HG02571 (cell line): ENCODE results near the gene PXMP2.

Experiments
- ATAC-seq: cut with Tn5 transposase; IDR thresholded peaks from one replicate; pipeline ENCODE4 v1.9.1; 2021; ENCODE audit warnings: mild to moderate bottlenecking, moderate library complexity; ENCODE audit not compliant: unreplicated experiment

The PXMP2 gene

DNA sequence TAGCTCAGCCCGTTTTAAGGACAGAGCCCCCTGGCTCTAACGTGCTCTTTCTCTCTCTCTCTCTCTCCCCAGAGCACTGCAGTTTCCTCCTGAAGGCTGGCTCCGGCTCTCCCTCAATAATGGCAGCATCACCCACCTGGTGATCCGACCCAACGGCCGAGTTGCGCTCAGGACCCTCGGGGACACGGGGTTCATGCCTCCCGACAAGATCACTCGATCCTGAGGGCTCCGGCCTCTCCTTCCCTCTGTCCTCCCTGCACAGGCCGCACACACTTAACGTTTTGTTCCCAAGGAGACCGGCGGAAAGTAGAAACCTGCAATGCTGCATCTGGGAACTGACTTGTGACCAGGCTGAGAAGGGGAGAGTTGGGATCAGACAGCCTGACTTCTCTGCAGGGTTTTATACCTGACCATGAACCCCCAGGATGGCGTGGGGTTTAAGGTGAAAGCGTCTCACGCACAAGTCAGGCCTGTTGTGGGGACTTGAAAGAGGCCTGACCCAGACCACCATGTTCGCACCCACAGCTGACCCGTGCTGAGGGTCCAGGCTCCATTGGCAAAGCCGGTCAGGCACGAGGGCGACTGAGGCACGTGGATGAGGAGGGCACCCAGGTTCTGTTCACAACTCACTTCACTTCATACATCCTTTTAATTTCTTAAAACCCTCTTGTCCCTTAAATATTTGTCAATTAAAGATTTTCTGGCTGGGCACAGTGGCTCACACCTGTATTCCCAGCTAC, 33.4 kb downstream of the PXMP2 start:
- ATAC-seq, result no peak

DNA sequence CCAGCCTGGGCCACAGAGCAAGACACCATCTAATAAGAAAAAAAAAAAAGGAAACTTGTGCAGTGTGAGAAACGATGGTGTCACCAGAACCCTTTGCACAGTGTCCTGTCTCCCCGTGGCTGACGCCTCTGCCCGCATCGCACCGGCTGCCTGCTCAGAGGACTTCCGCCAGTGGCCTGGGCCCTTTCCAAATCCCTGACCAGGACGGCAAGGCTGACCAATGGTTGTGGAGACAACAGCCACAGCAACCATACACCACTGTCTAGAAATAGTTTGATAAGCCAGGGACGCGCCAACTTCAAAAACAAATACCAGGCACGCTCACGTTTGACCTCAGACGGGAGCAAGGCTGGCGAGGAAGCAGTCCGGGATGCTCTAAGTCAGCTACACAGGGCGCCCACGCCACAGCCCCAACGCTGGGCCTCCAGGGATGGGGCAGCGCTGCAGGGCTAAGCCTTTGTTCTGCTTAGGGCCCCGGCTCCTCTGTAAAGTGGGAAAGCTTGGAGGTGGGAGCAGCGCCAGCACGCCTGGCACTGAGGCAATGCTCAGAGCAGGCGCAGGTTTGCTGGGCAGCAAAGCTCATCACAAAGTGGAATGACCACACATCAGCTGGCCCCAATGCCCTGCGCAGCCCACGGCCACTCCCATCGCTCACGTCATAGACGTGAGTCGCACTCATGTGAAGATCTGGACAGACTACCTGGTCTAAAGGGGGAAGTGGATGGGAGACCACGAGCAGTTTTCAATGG, 35.8 kb downstream of the PXMP2 start:
- no peak for ATAC-seq

DNA sequence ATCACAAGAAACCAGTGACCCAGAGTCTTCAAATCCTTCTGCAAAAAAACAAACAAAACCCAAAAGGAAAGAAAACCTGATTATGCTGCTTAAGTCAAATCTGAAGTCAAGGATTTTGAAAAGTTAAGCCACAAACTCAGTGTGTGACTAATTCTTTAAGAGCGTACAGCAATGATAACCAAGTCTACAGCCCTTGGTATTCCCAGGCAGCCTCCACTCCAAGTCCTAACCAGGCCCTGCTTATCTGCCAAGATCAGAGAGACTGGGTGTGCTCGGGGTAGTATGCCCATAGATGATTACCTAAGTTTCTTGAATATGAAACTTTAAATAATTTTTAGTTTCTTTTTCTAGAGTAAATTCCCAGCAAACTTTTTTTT, 36.4 kb downstream of the PXMP2 start:
- ATAC-seq, result no peak

DNA sequence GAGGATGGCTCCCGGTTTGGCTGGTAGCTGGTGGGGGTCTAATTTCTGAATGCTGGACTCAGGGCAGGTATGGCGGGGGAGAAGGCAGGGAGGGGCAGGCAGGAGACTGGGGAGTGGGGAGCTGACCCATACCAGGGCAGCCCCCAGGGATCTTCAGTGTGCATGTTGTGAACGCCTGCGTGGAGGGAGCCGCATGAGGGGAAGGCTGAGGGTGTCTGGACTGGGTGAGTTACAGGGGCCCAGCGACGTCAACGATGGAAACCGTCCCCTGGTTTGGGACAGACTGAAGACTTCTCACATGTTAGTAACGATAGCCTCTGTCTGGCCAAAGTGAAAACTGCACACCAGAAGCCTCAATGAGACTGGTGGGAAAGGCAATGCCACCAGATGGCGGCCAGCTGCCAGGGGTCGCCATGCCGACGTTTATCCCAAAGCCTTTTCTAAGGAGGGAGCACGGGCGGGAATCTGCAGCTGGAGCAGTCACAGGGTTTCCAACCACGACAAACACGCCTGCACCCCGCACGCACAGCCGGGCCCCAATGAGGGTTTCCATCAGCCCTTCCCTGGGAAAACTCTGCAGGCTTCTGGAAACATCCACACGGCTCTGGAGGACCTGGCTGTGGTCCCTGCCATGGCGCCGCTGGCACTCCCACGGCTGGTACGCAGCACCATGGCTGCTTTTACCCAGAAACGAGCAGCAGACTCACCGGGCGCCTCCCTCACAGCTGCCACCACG, 37.3 kb downstream of the PXMP2 start:
- no peak for ATAC-seq

DNA sequence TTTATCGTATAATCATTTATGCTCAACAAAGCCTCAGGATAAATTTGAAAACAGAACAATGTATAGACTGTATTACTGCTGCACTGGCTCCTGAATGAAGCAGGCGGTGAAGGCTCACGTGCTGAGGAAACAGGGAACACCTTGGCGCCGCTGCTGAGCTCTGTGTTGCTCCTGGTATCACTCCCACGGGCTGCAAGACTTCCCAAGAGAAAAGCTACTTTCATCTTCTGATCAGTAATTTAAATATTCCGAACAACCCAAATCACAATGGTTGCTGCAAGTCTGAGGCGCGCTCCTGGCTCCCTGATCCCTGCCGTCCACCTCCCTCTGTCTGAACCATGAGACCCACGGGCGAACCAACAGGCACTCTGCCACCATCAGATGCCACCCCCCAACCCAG, 39.0 kb downstream of the PXMP2 start:
- ATAC-seq, result no peak

DNA sequence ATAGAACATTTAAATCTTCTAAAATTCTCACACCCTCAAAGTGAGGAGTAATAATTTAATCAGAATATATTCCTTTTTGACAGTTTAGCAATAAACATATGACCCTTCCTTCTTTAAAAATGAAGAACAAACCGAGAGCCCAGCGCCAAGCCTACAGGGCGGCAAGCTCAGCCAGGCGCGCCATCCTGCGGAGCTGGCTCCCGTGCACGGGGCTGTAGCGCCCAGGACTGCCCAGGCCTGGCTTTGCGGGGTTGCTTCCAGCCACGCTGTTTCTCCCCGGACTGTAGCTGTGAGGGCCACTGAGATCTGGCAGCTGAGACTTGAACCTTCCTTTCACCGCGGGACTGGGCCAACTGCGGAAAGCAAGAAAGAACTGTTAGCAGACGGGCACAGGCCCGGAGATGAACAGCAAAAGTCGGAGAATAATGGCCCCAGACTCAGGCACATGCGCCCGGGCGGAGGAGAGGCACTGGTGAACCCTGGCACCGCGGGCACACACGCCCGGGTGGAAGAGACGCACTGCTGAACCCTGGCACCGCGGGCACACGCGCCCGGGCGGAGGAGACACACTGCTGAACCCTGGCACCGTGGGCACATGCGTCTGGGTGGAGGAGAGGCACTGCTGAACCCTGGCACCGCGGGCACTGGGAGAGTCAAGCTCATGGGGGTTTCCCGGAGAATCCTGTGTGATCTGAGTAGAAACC, 39.9 kb downstream of the PXMP2 start:
- ATAC-seq, result no peak

DNA sequence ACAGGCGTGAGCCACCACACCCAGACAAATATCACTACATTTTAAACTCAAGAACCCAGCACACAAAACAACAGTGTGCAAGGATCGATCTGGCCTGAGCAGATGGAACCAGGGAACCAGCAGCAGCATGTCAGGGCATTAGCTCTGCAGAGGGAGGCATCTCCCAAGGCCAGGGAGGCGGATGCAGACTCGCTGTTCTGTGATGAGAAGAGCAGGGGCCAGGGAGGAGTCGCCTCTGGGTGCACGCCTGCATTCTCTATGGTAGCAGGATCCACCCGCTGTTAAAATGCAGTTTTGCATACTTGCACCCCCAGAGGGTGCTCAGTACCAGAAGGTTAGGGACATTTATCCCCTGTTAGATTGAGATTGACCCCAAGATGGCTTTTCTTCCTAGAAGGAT, 41.1 kb downstream of the PXMP2 start:
- no peak for ATAC-seq

DNA sequence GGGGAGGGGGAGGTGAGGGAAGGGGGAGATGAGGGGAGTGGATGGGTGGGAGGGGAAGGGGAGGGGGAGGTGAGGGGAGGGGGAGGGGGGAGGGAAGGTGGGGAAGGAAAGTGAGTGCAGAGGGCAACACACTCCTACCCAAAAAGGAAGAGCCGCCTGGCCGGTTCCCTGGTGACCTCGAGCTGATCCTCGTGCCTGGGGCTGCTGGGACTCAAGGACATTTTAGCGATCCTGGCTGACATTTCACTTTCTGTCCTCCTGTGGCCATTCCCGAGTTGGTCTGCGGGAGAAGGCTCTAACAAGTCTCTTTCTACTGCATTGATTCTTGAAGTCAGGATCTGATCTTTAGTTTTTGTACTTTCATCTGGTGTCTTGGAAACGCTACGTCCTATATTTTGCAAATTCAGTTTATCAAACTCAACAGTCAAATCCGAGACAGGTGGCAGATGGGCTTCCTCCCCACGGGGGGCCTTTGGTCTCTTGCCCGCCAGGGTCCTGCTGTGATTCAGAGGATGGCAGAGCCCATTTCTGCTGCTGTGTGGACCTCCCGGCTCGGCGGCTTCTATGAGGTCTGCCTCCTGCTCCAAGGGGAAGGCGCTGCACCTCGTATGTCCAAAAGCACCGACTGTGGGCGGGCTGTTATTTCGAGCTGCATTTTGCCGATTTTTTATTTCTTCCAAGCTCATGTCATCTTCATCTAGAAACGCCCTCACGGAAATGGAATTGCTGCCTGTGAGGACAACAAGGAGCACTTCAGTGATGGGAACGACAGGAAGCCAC, 42.3 kb downstream of the PXMP2 start:
- ATAC-seq, result no peak

DNA sequence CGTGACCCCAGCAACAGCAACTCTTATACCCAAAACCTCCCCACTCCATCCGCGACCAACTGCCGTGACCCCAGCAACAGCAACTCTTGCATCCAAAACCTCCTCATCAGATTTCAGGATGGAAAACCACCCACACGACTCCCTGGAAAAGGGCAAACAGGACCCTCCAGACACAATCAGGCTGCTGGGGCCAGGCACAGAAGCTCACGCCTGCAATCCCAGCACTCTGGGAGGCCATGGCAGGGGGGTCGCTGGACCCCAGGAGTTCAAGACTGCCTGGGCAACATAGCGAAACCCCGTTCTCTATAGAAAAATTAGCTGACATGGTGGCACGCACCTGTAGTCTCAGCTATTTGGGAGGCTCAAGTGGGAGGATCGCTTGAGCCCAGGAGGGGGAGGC, 43.0 kb downstream of the PXMP2 start:
- ATAC-seq, result no peak

DNA sequence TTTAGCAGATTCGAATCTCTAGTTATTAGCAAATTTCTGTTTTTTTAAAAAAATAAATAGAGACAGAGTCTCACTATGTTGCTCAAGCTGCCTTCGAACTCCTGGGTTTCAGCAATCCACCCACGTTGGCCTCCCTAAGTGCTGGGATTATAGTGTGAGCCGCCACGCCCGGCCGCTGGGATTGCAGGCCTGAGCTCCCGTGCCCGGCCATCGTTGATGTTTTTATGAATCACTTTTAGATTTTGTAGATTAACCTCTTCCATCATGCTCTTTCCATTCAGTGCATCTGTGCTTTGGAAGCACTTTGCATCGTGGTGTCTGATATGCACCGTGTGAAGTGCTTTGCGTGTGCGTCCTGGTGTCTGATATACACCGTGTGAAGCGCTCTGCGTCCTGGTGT, 44.2 kb downstream of the PXMP2 start:
- no peak for ATAC-seq

DNA sequence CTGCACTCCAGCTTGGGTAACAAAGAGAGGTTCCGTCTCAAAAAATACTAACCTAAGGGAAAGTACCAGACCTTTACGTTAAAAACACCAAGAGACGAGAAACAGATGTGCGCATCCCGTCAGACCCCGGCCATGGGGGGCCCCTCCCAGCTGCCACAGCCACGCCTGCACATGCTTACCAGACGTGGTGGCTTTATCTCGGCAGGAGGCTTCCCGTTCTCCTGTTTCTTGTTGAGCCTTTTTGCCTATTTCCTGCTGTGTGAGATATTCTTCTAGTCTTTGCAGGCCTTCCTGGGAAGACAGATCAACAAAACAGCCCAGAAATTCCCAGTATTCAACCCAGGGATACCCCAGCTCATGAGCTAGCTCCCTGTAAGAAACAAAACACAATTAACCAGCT, 46.8 kb downstream of the PXMP2 start:
- no peak for ATAC-seq

DNA sequence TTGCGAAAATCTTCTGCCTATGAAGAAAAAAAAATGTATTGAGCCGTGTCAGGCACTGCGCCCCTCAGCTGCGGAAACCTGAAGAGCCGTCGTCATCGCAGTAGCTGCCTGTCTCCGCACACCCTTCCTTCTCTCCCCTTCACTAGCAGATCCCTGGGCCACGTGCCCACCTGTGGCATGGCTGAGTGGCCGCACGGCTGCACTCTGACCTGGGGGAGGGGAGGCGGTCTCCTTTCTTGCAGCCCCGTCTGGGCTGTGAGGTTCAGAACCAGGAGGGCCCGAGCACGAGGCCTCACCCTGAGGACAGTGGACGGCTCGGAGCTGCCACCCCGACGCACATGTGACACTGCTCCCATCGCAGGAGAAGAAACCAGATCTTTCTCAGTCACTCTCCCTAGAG, 48.1 kb downstream of the PXMP2 start:
- ATAC-seq, result no peak

DNA sequence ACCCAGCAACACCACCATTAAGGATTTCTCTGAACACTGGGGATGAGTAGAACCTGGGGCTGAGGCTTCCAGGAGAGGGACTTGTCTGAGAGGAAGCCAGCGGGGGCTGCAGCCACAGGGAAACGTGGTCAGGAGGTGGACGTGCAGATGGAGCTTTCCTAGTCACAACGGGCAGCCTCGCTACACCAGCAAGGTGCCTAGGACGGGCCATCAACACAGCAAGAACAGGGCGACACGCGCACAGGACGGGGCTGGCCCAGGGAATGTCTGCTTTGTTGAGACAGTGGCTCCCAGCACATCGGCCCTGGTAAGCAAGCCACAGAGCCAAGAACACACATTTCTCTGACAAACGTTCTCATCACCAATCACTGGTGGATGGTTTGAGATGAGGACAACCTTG, 49.0 kb downstream of the PXMP2 start:
- no peak for ATAC-seq

DNA sequence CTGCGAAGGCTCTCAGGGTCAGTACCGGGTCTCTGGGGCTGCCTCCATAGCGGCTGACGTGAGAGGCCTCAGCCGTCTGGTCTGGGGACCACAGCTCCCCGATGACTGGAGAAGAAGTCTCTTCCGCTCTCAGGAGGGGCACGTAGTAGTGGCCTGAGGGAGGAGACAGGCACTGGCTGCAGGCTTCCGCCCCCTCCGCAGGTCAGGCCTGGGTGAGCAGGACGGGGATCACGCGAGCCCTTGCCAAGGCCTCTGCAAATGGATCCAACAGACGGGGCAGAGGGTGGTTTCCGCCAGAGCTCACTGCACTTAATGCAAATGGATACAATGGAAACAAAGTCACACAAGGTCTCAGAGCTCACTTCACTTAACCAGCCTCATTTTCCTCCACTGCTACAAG, 49.5 kb downstream of the PXMP2 start:
- no peak for ATAC-seq

DNA sequence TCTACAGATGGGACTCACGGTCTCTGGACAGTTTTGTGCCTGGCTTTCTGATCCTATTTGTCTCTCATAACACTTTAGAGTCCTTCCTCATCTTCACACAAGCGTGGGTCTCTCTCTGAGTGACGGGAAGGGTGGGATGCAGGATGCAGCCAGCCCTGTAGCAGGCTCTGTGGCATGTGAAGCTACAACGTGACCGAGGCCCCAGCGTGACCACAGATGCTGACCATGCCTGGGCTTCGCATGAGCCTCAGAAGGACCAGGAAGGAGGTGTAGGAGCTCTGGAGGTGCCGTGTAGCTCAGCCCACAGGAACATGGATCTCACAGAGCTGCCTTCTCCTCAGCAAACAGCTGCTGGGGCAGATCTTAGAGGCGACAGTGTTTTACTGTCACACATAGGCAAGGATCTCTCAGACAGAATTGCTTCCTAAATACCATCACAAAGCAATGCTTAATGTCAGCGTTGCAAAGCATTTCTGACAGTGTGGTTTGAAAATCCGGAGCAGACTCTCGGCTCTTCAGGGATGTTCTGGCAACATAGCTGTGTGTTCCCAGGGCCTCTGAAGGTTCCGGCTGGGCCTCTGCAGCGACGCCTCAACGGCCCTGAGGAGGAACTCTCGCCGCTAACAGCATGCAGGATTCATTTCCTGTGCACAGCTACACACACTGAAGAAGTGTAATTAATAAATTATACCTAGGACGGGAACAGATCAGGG, 52.4 kb downstream of the PXMP2 start:
- ATAC-seq, result no peak

DNA sequence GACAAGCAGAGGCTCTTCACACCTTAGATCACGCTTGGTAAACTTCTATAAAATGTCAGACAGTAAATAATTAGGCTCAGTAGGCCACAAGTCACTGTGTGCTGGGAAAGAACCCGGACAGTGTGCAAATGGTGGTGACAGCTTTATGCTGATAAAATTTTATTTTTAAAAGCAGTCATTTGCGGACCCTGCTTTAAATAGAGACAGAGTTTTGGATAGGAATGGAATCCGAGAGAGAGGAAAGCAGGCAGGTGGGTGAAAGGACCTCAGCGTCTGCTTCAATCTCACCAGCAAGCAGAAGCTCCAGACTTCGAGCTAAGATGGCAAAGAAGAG, 52.9 kb downstream of the PXMP2 start:
- no peak for ATAC-seq

DNA sequence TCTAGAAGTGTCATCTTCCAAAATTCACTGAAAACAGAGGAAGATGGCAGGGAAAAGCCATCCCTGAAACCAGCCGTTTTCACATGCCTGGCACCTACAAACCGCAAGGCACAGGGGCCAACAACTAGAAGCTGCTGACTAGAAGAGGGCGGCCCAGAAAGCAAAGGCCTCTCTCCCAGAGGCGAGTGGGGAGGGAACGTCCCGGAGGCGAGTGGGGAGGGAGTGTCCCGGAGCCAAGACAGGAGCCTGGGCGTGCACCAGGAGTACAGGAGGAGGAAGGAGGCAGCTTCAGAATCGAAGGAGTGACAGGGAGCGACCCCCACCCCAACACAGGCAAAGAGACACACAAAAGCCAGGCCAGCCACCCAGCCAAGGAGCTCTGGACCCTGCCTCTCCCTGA, 53.3 kb downstream of the PXMP2 start:
- no peak for ATAC-seq

DNA sequence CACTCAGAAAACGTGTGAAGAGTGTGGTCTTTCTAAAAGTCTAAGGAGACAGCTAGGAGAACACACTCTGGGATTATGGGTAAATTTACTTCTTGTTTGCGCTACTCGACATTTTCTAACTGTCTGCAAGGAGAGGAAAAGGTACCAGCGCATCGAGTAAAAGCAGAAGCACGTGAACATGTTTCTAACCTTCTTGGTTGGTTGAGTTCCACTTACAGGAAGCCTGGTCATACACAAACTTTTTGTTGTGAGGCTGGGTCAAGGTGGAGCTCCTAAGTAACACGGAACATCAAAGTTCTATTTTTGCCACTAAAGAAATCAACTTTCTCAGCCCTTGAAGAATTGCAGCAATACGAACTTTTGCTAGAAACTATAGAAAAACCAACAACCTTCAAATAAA, 54.2 kb downstream of the PXMP2 start:
- no peak for ATAC-seq

DNA sequence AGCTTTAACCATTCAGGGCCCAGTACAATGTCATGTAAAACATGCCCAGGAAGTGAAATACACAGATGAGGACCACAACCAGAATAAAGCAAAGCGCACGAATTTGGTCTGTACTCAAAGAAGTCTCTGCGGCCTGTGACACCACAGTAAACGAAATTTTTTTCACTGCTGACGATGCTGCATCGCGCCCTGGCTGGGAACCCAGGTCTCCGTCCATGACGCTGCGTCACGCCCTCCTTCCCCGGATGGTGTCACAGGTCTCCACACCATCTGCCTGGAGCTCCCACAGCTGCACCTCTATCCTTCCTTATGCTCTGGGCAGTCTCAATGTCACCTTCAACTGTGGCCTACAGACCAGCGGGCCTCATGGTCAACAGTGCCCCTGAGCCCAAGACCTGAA, 56.4 kb downstream of the PXMP2 start:
- ATAC-seq, result no peak

DNA sequence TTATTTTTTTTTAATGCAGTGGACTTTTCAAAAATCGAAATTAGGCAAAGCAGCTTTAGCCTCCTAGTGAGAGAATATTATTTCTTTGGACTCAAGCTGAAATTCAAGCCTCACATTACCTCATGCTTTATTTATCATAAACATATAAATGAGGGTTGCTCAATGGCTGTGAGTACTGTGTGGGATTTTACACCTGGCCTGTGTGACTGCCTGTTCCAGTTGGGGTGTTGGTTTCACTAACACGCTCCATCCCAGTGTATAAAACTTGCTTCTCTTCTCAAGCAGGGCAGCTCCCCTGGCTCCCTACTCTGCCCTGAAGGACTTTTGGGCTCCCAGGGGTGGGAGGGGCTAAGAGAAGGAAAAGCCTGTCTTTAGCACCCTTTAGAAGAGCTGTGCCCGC, 59.2 kb downstream of the PXMP2 start:
- ATAC-seq, result no peak
